Ascending aorta (tissue), 2 donors: Measurements from ENCODE around the gene SETBP1. TPM values are rescaled to one million over a fixed set of nuclear protein-coding genes. Genes with fewer than 3 reads are reported as not detected.

Experiments used
- DNase-seq, 2 donors: peaks; one replicate each; pipeline ENCODE4 v3.0.0-alpha.2; 2019; ENCODE audit warnings: low spot score in 2 of 2
- H3K27ac ChIP-seq, 2 donors: fragments of 200-600 bp; sonication (generic); one replicate each; pipeline ENCODE4 v1.5.1; 2016 to 2017; ENCODE audit warnings: mild to moderate bottlenecking in 1 of 2
- H3K27me3 ChIP-seq: fragments of 200-600 bp; sonication (generic); one replicate; pipeline ENCODE4 v1.5.1; 2017
- H3K36me3 ChIP-seq, 2 donors: fragments of 200-600 bp; sonication (generic); one replicate each; pipeline ENCODE4 v1.5.1; 2016
- H3K4me1 ChIP-seq, 2 donors: fragments of 200-600 bp; sonication (generic); one replicate each; pipeline ENCODE4 v1.5.1; 2016 to 2017; ENCODE audit warnings: mild to moderate bottlenecking in 1 of 2
- H3K4me3 ChIP-seq, 2 donors: fragments of 200-600 bp; sonication (generic); one replicate each; pipeline ENCODE4 v1.5.1; 2016 to 2017; ENCODE audit warnings: mild to moderate bottlenecking in 1 of 2
- H3K9me3 ChIP-seq, 2 donors: fragments of 200-600 bp; sonication (generic); one replicate each; pipeline ENCODE4 v1.5.1; 2016
- intact Hi-C: fragments of 100-400 bp; cut with DNase I; formaldehyde crosslinking; loops from one replicate; pipeline ENCODE4 v1.15.1; 2023
- total RNA-seq: library from RNA; depleted of rRNA; stranded (reverse); fragments of >200 nt; gene quantifications from one replicate; pipeline ENCODE4 v1.1.0, GENCODE V29; 2016
- TF ChIP-seq, protein P1 (sequence below), 3 experiments: fragments of 200-600 bp in 2 of 3; fragments of 450-650 bp in 1 of 3; sonication (generic) in 2 of 3; IDR thresholded peaks; one replicate each; pipeline ENCODE4 v1.5.1; 2016 to 2019; ENCODE audit warnings: antibody characterized with exemption in 3 of 3, mild to moderate bottlenecking in 1 of 3, moderate library complexity in 1 of 3

The SETBP1 gene
- total RNA-seq, 1 donor from 2014 or later, result 23.5 TPM

DNA sequence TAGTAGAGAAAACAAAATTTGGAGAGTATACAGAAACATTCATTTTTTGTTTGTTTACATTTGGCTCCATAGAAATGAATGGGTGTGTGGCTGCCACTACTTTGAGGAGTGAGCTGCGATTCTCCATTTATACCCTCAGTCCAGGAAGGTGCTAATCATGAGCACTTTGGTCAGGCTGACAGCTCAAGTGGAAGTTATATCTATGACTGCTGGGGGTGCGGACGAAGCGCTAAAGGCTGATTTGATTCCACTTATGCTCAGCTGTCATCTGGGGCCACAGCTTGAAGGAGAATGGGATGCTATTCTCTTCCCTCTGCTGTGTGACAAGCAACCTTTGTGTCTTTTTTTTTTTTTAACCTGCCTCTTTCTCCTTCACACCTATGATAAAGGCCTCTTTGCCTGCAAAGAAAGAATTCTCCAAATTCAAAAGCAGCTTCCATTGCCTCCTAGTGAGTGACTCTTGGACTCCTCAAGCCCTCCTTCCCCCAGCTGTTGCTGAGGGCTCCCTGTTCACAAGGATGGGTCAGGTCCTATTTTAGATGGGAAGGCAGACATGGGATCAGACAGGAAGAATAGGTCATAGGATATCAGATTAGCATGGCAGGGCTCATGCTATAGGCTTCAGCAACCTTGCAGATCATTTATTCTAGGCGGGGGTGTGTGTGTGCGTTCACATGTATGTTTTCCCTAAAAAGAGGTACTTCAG lies 201.6 kb downstream of the SETBP1 start:
- no peak overlapping the region for H3K27ac ChIP-seq

DNA sequence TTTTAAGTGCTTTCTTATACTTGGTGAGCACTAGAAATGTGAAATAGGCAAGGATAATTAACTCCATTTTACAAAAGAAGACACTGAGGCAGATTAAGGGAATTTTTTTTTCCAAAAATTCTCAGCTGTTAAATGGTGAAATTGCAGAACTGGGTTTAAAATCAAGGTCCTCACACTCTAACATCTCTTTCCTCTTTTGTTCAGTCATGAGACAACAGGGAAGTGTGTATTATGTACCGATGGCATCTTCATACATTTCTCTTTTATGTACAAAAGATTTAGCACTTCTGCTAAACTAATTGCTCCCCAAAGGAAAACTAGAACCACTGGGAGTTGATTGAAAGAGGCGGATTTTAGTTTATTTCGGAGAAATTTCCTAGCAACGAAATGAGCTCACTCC lies 203.0 kb downstream of the SETBP1 start:
- Histone ChIP-seq H3K36me3 (no peaks in the 10 kb centered on the region), H3K4me3 (no peak overlapping the region), H3K9me3 (no peaks in the 10 kb centered on the region), H3K4me1 (peaks cover 0 to 5% of the 10 kb centered on the region in 2 donors), H3K27ac (no peak overlapping the region), H3K27me3 (no peaks in the 10 kb centered on the region)
- intact Hi-C loops, result no loop called here
- DNase-seq, result no peak
- TF ChIP-seq, protein P1, sequence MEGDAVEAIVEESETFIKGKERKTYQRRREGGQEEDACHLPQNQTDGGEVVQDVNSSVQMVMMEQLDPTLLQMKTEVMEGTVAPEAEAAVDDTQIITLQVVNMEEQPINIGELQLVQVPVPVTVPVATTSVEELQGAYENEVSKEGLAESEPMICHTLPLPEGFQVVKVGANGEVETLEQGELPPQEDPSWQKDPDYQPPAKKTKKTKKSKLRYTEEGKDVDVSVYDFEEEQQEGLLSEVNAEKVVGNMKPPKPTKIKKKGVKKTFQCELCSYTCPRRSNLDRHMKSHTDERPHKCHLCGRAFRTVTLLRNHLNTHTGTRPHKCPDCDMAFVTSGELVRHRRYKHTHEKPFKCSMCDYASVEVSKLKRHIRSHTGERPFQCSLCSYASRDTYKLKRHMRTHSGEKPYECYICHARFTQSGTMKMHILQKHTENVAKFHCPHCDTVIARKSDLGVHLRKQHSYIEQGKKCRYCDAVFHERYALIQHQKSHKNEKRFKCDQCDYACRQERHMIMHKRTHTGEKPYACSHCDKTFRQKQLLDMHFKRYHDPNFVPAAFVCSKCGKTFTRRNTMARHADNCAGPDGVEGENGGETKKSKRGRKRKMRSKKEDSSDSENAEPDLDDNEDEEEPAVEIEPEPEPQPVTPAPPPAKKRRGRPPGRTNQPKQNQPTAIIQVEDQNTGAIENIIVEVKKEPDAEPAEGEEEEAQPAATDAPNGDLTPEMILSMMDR (IDR thresholded peaks at IDR 0.05), result no peak

More for the DNA sequence above, 201.6 kb downstream of the SETBP1 start:
- Histone ChIP-seq H3K4me3 (no peak overlapping the region), H3K9me3 (no peaks in the 10 kb centered on the region), H3K4me1 (peaks cover 0 to 3% of the 10 kb centered on the region in 2 donors), H3K36me3 (no peaks in the 10 kb centered on the region), H3K27me3 (no peaks in the 10 kb centered on the region)
- intact Hi-C loops, result no loop called here
- TF ChIP-seq, protein P1 (IDR thresholded peaks at IDR 0.05), result no peak
- no peak for DNase-seq

DNA sequence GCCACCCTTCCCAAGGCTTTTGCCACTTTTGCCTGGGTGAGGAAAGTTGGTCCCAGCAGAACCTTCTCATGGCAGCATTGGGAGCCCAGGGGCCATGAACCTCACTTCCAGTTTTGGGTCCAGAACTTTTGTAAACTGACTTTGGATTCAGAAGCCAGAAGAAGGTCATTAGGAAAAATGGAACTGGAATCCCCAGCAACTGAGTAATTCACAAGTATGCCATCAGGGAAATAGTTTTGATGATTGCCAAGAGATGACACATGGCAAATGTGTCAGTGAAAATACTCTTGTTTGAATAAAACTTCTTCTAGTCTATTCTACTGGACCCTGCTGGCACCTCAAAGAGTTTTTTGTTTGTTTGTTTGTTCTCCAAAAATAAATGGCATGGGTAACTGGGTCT lies 203.7 kb downstream of the SETBP1 start:
- DNase-seq, result no peak
- Histone ChIP-seq H3K4me1 (peaks cover 0 to 9% of the 10 kb centered on the region in 2 donors), H3K27me3 (no peaks in the 10 kb centered on the region), H3K9me3 (no peaks in the 10 kb centered on the region), H3K36me3 (no peaks in the 10 kb centered on the region), H3K4me3 (no peak overlapping the region), H3K27ac (no peak overlapping the region)
- intact Hi-C loops, result no loop called here
- TF ChIP-seq, protein P1 (IDR thresholded peaks at IDR 0.05), result no peak

DNA sequence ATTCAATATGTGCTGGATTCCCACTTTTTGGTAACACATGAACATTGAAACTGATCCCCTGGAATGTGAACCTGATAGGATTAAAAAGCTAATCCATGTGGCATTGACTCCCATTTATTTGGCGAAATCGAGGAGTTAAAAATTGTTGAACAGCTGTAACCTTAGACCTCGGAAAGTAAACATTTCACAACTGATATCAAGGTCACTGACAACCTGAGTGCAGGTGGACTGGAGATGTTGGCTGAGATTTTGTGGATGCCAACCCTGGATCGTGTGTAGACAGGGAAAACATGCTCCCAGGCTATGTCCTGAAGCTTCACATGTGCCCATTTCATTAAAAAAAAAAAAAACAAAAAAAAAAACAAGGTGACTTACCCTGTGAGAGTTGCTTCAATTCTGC lies 204.8 kb downstream of the SETBP1 start:
- TF ChIP-seq, protein P1 (IDR thresholded peaks at IDR 0.05), result no peak
- no peaks in the 10 kb centered on the region for H3K36me3 ChIP-seq
- H3K27me3 ChIP-seq, result no peaks in the 10 kb centered on the region
- H3K4me3 ChIP-seq, result no peak overlapping the region
- intact Hi-C loops, result no loop called here
- peaks cover 0 to 9% of the 10 kb centered on the region in 2 donors for H3K4me1 ChIP-seq
- DNase-seq, result no peak
- H3K27ac ChIP-seq, result no peak overlapping the region
- H3K9me3 ChIP-seq, result no peaks in the 10 kb centered on the region

DNA sequence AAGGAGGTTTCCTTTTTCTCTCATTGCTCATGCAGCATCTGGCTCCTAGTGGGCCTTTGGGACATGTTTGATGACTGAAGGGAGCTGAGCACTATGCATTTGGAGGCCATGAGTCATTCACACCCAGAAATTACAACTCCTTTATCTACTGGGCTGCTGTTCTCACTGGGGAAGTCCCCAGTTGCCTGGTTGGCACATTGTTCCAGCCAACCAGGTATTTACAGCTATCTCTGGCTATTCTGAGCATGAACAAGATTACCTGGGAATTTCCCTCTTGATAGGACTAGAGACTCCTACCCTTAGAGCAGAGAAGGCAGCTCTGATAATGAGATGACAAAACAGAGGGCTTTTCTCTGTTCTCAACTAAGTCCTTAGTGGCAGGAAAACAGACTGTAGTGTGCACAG lies 206.5 kb downstream of the SETBP1 start:
- H3K9me3 ChIP-seq, result no peaks in the 10 kb centered on the region
- intact Hi-C loops, result no loop called here
- H3K27ac ChIP-seq, result no peak overlapping the region
- TF ChIP-seq, protein P1 (IDR thresholded peaks at IDR 0.05), result no peak
- DNase-seq, result peak in 1 of 2 donors; percentile 64
- peaks cover 0 to 9% of the 10 kb centered on the region in 2 donors for H3K4me1 ChIP-seq
- no peak overlapping the region for H3K4me3 ChIP-seq
- H3K36me3 ChIP-seq, result no peaks in the 10 kb centered on the region
- H3K27me3 ChIP-seq, result no peaks in the 10 kb centered on the region
